D341Med (cell line): ENCODE data around the gene ARPC1A.

Experiments used
- DNase-seq: peaks from one replicate; pipeline ENCODE4 v3.0.0; 2012; ENCODE audit warnings: low spot score

ARPC1A gene

DNA sequence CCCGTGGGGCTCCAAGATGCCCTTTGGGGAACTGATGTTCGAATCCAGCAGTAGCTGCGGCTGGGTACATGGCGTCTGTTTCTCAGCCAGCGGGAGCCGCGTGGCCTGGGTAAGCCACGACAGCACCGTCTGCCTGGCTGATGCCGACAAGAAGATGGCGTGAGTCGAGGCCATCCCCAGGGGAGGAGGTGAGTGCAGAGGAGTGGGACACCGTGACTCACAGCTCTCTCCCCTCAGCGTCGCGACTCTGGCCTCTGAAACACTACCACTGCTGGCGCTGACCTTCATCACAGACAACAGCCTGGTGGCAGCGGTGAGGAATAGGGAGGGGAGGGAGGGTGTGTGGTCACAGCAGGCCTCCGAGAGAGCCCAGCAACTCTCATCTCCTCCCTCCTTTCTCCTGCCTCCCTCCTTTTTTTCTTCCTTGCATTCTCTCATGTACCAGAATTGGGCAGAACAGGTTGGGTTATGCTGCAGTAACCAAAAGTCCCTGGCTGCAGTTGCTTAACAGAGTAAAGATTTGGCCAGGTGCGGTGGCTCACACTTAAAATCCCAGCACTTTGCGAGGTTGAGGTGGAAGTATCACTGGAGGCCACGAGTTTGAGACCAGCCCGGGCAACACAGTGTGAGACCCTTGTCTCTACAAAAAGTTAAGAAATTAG is 65.4 kb downstream of the ARPC1A start:
- DNase-seq = peak; percentile 24

DNA sequence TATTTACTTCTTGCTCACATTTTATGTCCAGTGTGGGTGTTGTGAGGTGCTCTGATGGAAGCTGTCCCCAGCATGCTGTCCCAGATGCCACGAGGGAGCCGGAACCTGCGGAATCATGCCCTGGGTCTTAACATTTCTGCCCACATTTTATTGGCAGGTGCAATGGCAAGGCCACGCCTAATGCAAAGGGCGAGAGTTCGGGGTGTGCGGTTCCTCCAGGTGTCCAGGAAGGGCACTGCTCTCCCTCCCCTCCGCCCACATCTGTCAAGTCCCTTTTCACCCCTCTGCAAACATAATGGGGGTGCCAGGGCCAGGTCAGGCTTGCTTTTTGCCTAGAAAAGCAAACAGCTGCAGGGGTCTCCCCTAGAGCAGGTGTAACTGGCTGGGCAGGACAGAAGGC is 66.3 kb downstream of the ARPC1A start:
- DNase-seq = no peak

DNA sequence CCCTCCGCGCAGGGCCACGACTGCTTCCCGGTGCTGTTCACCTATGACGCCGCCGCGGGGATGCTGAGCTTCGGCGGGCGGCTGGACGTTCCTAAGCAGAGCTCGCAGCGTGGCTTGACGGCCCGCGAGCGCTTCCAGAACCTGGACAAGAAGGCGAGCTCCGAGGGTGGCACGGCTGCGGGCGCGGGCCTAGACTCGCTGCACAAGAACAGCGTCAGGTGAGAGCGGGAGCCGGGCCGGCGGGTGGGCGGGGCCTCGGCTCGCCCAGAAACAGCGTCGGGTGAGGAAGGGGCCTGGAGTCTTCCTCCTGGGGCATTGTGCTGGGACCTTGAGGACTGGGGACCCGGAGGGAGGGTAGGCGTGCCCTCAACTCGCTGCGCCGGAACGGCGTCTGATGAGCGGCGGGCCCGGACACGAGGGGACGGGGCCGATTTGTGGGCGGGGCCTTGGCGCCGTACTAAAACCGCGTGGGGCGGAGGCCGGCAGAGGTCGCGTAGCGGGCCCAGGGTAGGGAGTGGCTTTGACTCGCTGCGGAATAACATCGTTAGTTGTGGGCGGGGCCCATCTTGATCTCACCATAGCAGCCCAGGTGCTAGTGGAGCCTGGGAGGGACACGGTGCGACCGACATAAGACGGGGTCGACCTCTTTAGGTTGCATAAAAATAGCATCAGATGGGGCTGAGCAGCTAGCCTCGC is 67.1 kb downstream of the ARPC1A start:
- DNase-seq = peak; percentile 90

DNA sequence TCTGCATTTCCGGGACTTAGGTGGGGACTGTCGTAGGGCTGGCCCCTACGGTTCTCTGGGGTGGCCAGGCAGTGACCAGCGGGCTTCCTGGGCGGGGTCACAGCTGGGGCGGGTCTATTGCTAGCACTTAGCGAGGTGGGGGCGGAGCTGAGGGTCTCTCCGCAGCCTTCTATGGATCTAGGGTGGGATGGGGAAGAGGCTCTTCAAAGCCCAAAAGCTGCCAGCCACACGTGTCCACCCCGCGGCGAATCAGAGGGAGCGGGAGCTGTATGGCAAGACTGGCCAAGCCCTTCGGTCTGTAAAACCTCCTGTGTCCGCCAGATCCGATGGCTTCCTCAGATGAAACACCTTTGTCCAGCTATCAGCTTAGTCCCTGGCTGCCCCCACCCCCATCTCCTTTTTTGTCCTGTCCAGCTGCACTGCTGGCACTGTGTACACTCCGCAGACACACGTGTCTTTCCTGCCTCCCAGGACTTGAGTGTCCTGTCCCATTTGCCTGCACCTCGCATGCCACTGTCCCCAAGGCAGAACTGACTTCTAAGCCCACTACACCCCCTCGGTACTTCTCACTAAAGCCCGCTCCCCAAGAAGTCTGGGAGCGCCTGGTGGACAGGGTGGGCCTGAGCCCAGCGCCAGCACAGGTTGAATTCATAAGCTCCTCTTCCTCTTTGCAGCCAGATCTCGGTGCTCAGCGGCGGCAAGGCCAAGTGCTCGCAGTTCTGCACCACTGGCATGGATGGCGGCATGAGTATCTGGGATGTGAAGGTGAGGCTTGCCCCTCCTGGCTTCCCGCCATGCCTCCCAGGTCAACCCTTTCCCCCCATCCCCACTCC is 67.9 kb downstream of the ARPC1A start:
- no peak for DNase-seq

DNA sequence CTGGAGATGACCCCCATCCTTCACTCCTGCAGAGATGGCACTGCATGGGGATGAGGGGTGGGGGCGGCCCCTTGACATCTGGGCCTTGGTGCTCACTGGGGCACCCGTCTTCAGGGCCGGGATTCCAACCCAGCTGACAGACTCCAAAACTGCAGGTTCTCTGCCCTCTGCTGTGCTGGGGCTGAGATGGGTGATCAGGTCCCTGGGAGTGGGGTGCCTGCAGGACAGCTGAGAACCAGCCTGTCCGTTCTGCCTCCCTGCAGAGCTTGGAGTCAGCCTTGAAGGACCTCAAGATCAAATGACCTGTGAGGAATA is 68.4 kb downstream of the ARPC1A start:
- no peak for DNase-seq

DNA sequence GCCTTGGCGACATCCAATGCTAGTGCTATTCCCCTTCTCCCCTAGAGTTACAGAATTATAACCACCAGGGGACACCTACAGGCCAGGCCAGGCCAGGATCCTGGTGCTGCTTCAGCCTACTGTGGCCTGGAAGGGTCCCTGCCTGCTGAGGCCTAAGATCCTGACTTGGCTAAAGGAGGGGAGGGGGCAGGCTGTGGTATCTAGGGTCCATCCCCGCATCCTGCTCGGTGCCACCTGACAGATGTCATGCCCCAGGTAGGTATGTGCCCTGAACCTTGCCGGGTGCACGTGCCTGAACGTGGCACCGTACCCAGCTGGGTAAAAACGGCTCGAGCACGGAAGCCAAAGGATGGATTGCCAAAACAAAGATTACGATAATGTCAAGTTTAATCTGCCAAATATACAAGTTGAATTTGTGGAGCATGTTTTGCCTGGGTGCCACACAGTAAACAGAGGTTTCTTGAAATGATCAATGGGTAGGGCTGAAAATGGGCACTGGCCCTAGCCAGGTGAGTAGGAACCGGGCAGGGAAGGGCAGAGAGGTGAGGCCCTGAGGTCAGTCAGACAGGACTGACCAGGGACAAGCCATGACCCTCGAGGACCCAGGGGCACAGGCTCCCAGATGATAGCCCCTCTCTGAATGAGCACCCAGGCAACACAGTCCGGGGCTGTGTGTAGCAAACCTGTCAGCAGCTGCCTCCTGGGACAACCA is 70.1 kb downstream of the ARPC1A start:
- DNase-seq = peak; percentile 27

DNA sequence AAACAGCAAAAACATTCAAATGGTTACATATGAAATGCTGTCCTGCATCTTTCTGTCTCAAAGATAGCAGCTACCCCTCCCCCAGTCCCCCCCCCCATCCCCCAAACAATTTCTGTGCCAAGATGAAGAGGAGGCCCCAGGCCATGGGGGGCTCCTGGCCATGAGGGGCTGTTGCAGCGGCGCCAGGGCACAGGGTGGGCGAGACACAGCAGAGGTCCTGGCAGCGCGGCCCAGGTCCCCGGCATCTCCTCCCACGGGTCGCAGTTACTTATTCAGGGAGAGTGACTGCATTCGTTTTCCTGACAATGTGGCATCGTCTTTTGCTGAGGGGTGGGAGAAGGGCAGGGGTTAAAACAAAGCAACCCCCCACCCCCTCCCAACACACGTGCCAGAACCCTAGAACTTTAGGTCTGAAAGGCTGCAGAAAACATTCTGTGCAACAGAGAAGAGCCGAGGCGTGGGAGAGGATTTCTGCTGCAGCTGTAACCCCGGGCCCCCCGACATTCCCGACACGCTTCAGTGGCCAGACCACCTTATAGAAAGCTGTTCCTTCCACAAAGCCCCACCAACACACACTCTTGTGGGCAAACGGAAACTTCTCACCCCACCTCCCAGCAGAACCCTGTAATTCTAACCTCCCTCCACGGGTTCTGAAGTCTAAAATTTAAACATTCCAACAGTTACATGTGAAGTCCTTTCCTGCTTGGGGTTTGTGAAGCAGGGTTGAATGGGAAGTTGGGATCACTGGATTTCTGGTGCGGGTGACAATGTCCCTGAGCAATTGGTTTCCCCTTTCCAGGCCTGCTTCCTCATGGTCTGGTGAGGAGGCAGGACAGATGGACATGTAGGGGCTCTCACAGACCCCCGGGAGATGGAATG is 71.0 kb downstream of the ARPC1A start:
- peak; percentile 12 for DNase-seq

DNA sequence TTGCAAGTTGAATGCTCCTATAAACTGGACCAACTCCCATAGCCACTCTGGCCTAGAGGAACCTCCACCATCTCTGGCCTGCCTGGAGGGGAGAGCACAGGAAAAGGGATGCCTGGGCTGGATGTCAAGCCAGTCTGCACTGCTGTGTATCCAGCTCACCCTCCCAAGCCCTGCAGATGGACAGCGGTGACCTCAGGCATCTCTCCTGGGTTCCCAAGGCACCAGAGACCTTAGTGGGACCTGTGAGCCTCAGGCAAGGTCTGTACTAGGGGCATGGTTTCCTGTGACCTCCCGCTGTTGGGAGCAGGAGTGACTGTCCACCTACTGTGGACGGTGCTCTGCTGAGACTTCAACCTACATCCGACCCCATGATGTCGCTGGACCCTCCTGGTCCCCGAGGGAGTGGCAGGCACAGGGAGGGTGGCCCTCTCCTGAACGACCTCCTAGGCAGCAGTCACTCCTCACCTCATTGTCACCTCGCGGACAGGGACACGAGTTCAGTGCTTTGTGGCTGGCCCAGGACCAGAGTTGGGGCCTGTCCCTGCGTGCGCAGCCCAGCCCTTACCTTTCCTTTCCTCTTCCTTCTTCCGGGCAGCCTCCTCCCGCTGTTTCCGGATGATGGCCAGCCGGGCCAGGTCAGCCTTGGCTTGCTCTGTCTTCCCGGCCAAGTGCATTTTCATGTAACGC is 71.7 kb downstream of the ARPC1A start:
- DNase-seq = no peak

DNA sequence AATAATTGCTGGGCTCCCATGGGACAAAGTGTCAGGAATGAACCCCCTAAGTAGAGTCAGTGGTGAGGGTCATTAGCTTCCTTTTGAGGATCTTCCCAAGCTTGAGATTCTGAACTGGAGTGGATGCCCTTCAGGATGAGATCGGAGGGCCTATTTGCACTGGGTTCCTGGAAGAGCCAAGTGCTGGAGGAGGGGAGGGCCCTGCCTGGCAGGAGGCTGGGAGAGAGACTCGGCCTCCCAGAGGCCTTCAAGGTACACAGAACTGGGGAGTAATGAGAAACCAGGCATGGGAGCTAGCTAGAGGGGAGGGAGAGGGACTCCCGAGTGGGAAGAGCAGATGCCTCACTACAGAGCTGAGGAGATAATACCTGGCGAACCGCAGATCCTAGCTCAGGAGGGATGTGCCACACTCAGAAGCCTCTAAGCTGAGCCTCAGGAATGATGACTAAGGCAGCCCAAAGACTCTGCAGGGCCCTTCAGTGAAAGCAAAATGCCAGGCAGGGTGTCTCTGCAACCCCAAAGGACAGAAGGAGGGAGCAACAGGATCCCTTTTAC is 73.3 kb downstream of the ARPC1A start:
- no peak for DNase-seq

DNA sequence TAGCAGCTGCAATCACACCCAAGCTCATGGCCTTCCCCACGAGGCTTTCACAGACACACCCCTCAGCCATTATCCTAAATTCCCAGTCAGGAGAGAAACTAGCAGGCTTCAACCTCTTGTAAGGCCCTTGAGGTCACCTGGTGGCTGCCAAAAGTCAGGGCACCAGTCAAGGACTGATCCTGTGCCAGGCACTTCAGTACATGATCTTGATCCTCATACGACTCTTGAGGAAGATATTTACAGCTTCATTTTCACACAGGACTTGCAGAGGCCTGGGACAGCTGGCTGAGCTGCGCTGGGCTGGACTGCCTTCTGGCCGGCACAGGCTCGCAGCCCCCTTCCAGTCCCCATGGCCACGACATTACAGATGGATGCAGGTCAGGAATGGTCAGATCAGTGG is 73.9 kb downstream of the ARPC1A start:
- DNase-seq = no peak

DNA sequence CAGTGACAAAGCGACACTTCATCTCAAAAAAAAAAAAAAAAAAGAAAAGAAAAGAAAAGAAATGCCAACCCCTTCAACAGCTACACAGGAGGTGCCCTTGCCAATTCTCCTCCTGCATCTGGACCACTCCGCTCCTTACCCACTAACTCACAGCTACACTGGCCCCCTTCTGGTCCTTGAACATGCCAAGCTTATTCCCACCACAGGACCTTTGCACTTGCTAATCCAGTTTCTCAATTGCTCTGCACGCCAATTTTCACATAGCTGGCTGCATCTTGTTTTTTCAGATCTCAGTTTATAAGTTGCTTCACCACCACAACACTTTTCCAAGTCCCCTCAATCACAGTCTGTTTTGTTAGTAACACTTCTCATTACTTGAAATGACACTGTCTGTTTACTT is 77.2 kb downstream of the ARPC1A start:
- DNase-seq = no peak

DNA sequence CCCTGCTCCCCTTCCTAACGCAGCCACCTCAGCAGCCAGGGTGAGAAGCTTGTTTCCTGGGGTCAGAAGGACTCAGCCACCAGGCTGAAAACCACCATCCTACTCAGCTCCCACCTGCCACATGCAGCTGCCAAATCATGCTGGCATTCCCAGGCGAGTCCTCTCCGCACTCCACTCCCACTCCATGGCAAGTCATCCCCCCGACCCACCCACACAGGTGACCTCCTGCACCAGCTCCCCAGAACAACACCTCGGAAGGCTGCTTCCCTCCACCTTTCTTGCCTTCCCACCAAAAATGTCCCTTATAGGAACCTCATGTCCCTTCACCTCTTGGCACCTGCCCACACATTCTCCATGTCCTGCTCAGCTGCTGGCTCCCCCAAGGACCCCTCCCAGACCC is 78.1 kb downstream of the ARPC1A start:
- no peak for DNase-seq

DNA sequence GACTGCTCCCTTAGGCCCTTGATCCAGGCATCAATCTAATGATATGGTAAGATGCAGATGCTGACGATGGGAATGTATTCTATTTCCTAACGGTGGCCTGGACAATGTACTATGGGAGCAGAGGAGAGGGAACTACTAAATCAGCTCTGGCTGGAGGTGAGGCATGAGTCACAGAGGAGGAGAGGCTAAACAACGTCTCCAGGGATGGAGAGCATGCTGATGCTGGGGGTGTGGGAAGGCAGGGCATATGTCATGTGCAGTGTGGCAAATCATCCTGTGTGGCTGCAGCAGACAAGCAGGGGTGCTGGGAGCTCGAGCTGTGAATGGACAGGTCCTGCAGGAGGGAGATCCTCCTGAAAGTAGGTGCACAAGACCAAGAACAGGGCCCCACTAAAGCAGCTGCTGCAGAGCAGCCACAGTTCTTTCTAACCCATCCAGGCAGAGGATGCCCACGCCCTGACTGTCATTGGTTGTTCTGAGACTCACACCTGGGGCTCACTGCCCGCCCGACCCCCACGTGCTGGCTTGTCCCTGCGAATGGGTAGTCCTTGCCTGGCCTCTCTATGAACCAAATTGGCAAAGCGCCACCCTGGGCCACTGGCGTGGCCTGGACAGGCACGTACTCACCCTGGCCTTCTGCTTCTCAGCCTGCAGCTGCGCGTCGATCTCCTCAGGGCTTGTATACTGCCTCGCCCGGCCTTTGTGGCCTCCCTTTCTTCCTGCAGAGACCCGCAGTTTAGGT is 78.7 kb downstream of the ARPC1A start:
- no peak for DNase-seq

DNA sequence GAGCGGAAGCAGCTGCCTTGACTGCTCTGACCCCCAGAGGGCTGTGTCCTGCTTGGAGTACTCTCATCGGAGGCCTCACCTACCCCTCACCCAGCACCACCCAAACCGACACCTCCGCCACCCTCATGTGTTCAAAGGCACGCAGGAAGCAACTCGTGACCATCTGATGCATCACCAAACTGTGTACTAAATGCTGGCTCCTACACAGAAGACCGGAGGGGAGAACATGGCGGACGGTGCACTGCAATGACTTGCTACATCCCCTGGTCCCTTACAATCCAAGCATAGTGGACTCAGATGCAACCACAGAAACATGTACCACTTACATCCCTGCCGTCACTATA is 79.3 kb downstream of the ARPC1A start:
- DNase-seq = no peak

DNA sequence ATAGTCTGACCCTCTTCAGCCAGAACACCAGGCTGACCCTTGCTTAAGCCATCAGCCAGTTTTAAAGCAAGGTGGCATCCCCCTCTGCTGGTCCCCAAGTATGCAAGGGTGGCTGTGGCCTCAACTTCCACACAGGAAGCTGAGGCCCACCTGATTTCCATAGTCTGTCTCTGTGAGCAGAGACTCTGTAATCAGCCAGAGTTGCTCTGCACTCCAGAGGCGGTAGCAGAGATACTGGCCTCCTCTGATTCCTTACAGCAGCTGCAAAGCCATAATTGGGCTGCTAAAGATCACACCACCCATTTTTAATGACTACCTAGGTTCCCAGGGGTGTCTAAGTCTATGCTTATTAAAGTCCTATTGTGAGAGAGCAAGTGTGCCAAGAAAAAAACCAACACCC is 80.9 kb downstream of the ARPC1A start:
- no peak for DNase-seq

DNA sequence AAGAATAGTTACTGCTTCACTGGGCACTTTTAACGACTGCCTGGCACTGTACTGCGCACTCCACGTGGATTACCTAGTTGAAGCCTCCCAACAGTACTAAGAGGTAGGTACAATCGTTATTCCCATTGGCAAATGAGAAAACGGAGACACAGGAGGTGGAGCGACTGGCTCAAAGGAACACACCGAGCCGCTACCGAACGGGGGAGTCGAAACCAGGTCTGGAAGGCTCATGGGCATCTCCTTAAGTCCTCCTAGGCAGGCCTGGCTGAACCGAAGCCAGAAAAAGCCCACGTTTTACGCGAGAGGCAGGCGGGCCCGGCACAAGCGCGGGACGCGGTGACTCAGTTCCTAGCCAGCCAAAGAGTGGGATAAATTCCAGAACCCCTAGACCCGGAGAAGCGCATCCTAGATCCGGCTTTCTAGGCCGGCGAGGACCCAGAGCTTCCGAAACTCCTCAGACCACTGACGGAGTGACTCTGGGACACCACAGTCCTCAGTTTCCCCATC is 82.2 kb downstream of the ARPC1A start:
- peak; percentile 54 for DNase-seq

DNA sequence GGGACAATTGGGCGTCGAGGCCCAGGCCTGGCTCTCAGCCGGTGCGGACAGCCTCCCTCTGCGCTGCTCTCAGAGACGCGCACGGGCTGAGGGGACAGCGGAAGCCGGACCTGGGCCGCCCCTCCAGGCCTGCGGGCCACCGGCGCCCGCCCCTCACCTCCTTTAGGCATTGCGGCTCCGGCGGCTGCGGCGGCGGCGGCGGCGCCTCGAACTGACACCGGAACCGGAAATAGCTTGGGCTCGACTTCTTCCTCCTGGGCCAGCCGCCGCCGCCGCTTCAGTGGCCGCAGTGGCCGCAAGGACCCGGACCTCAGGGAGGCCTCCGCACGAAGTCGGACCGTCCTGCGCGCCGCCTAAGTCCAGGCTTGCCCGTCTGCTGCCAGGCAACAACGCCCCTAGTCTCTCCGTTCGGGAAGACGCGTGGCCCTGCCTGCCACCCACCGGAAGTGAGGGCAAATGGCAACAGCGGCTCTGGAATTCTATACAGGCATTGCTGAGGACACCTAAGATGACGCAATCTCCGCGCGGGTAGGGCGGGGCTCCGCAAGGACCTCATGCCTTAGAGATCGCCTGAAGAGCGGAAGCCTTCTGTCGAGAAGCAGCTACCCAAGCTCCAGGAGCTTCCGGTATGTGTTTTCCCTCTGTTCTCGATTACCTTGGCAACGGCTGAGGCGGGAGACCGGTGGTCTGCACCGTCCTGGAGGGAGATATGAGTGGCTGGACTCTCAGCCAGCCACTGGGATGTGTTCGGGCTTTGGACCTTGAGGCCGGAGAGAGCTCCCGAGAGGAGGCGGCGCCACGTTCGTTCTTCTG is 82.9 kb downstream of the ARPC1A start, which contains the start of the genes BUD31 and PDAP1:
BUD31 (plus strand) TSS at position 591 of the 813 bp plus-strand sequence. CDS start 2,124 bp downstream, outside the sequence.
PDAP1 (minus strand) TSS at position 219 of the 813 bp plus-strand sequence; CDS start at position 170, 49 bp downstream.
- peak; percentile 95 for DNase-seq

DNA sequence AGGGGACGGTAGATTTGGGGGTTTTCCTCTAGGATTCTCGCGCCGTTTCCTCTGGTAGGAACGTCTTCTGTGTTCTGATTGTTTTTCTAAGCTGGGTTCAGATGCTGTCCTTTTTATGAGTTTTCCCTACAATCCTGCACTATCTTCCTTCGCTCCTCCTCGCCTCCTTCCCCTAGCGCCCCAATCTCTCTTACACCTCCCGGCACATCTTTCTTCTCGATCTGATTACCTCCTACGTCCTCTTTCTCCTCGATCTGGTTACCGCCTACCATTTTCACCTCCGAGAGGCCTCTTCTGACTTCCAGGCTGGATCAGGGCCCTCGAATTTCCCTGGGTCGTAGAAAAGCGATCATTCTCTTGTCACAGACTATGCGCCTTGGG is 83.5 kb downstream of the ARPC1A start:
- DNase-seq = no peak

DNA sequence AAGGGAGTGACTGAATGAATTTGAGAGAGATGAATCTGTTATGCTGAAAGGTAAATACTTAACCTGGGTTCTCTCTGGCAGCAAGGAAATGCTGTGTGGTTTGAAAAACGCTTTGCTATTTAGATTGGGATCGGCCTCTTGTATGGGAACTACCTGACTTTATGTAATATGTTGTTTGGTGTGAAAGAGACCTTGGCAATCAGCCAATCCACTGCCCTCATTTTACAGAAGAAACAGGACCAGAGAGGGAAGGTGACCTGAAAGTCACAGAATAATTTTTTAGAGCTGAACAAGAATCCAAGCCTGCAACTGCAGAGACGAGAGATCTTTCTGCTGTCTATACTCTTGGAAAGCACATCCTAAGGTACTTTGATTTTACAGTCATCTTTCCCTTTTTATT is 84.1 kb downstream of the ARPC1A start:
- DNase-seq = no peak
